Measurements from ENCODE around the gene PRLR.
"Not testable (repeated sequence)": the region's sequence is repeated elsewhere in the genome, so short reads cannot be mapped to it uniquely, and the experiment has no call there.

PRLR gene

GRCh38 chr5:35194635-35195471 is 35.4 kb downstream of the PRLR start:
- no peaks in the 10 kb centered on the region for H3K36me3 ChIP-seq (ENCODE audit: insufficient read depth, low read length)
- no peaks in the 10 kb centered on the region for H3K4me1 ChIP-seq (ENCODE audit: insufficient read depth, low read length)
- H3K9me3 ChIP-seq (ENCODE audit: control insufficient read depth, insufficient read depth, low read length), result no peaks in the 10 kb centered on the region
- no peak overlapping the region for H3K9ac ChIP-seq (ENCODE audit: low read depth, low read length)

GRCh38 chr5:35192506-35192905 is 37.8 kb downstream of the PRLR start:
- H3K36me3 ChIP-seq (ENCODE audit: insufficient read depth, low read length), result no peaks in the 10 kb centered on the region
- no peaks in the 10 kb centered on the region for H3K4me1 ChIP-seq (ENCODE audit: insufficient read depth, low read length)
- H3K9me3 ChIP-seq (ENCODE audit: control insufficient read depth, insufficient read depth, low read length), result no peaks in the 10 kb centered on the region

GRCh38 chr5:35189801-35190200 is 40.5 kb downstream of the PRLR start:
- H3K9me3 ChIP-seq (ENCODE audit: control insufficient read depth, insufficient read depth, low read length); H3K36me3 ChIP-seq (ENCODE audit: insufficient read depth, low read length); H3K4me1 ChIP-seq (ENCODE audit: insufficient read depth, low read length); H3K9ac ChIP-seq (ENCODE audit: low read depth, low read length): not testable (repeated sequence)

More at GRCh38 chr5:35192506-35192905, 37.8 kb downstream of the PRLR start:
- H3K9ac ChIP-seq (ENCODE audit: low read depth, low read length), result no peak overlapping the region

- Histone ChIP-seq H3K9ac (ENCODE audit: low read depth, low read length) (no peak overlapping the region), H3K36me3 (ENCODE audit: insufficient read depth, low read length) (no peaks in the 10 kb centered on the region), H3K4me1 (ENCODE audit: insufficient read depth, low read length) (0 out of 2 replicates have a peak, but pooled peaks cover under 1% of the 10 kb centered on the region), H3K9me3 (ENCODE audit: control insufficient read depth, insufficient read depth, low read length) (no peaks in the 10 kb centered on the region)
These were observed 42.2 kb downstream of the PRLR start for GRCh38 chr5:35188031-35188457.

- H3K36me3 ChIP-seq (ENCODE audit: insufficient read depth, low read length); H3K9me3 ChIP-seq (ENCODE audit: control insufficient read depth, insufficient read depth, low read length); H3K9ac ChIP-seq (ENCODE audit: low read depth, low read length); H3K4me1 ChIP-seq (ENCODE audit: insufficient read depth, low read length): not testable (repeated sequence)
These were observed 42.7 kb downstream of the PRLR start for GRCh38 chr5:35187621-35188020.

GRCh38 chr5:35186749-35187148 is 43.5 kb downstream of the PRLR start:
- H3K36me3 ChIP-seq (ENCODE audit: insufficient read depth, low read length), result no peaks in the 10 kb centered on the region
- H3K9ac ChIP-seq (ENCODE audit: low read depth, low read length), result no peak overlapping the region
- H3K4me1 ChIP-seq (ENCODE audit: insufficient read depth, low read length), result 0 out of 2 replicates have a peak, but pooled peaks cover 3% of the 10 kb centered on the region
- no peaks in the 10 kb centered on the region for H3K9me3 ChIP-seq (ENCODE audit: control insufficient read depth, insufficient read depth, low read length)

GRCh38 chr5:35185518-35185917 is 44.8 kb downstream of the PRLR start:
- Histone ChIP-seq H3K9ac (ENCODE audit: low read depth, low read length) (no peak overlapping the region), H3K9me3 (ENCODE audit: control insufficient read depth, insufficient read depth, low read length) (no peaks in the 10 kb centered on the region), H3K4me1 (ENCODE audit: insufficient read depth, low read length) (0 out of 2 replicates have a peak, but pooled peaks cover 3% of the 10 kb centered on the region), H3K36me3 (ENCODE audit: insufficient read depth, low read length) (no peaks in the 10 kb centered on the region)

GRCh38 chr5:35183556-35183955 is 46.7 kb downstream of the PRLR start:
- Histone ChIP-seq H3K9ac (ENCODE audit: low read depth, low read length) (no peak overlapping the region), H3K9me3 (ENCODE audit: control insufficient read depth, insufficient read depth, low read length) (no peaks in the 10 kb centered on the region), H3K36me3 (ENCODE audit: insufficient read depth, low read length) (no peaks in the 10 kb centered on the region), H3K4me1 (ENCODE audit: insufficient read depth, low read length) (0 out of 2 replicates have a peak, but pooled peaks cover 3% of the 10 kb centered on the region)

GRCh38 chr5:35182910-35183535 is 47.3 kb downstream of the PRLR start:
- Histone ChIP-seq H3K9ac (ENCODE audit: low read depth, low read length) (no peak overlapping the region), H3K4me1 (ENCODE audit: insufficient read depth, low read length) (0 out of 2 replicates have a peak, but pooled peaks cover 3% of the 10 kb centered on the region), H3K9me3 (ENCODE audit: control insufficient read depth, insufficient read depth, low read length) (no peaks in the 10 kb centered on the region), H3K36me3 (ENCODE audit: insufficient read depth, low read length) (no peaks in the 10 kb centered on the region)

GRCh38 chr5:35182486-35182885 is 47.8 kb downstream of the PRLR start:
- Histone ChIP-seq H3K9me3 (ENCODE audit: control insufficient read depth, insufficient read depth, low read length) (no peaks in the 10 kb centered on the region), H3K36me3 (ENCODE audit: insufficient read depth, low read length) (no peaks in the 10 kb centered on the region), H3K9ac (ENCODE audit: low read depth, low read length) (no peak overlapping the region), H3K4me1 (ENCODE audit: insufficient read depth, low read length) (0 out of 2 replicates have a peak, but pooled peaks cover 3% of the 10 kb centered on the region)

GRCh38 chr5:35180046-35180445 is 50.2 kb downstream of the PRLR start:
- Histone ChIP-seq H3K9ac (ENCODE audit: low read depth, low read length) (no peak overlapping the region), H3K9me3 (ENCODE audit: control insufficient read depth, insufficient read depth, low read length) (no peaks in the 10 kb centered on the region), H3K36me3 (ENCODE audit: insufficient read depth, low read length) (no peaks in the 10 kb centered on the region), H3K4me1 (ENCODE audit: insufficient read depth, low read length) (0 out of 2 replicates have a peak, but pooled peaks cover 3% of the 10 kb centered on the region)

GRCh38 chr5:35177783-35178182 is 52.5 kb downstream of the PRLR start:
- Histone ChIP-seq H3K9me3 (ENCODE audit: control insufficient read depth, insufficient read depth, low read length) (no peaks in the 10 kb centered on the region), H3K4me1 (ENCODE audit: insufficient read depth, low read length) (no peaks in the 10 kb centered on the region), H3K9ac (ENCODE audit: low read depth, low read length) (no peak overlapping the region), H3K36me3 (ENCODE audit: insufficient read depth, low read length) (no peaks in the 10 kb centered on the region)

GRCh38 chr5:35172533-35172932 is 57.8 kb downstream of the PRLR start:
- H3K9ac ChIP-seq (ENCODE audit: low read depth, low read length), result no peak overlapping the region
- H3K36me3 ChIP-seq (ENCODE audit: insufficient read depth, low read length), result no peaks in the 10 kb centered on the region
- no peaks in the 10 kb centered on the region for H3K4me1 ChIP-seq (ENCODE audit: insufficient read depth, low read length)
- H3K9me3 ChIP-seq (ENCODE audit: control insufficient read depth, insufficient read depth, low read length), result no peaks in the 10 kb centered on the region; the same call in 1 of the 2 replicates

- Histone ChIP-seq H3K36me3 (ENCODE audit: insufficient read depth, low read length) (no peaks in the 10 kb centered on the region), H3K9me3 (ENCODE audit: control insufficient read depth, insufficient read depth, low read length) (no peaks in the 10 kb centered on the region; the same call in 1 of the 2 replicates), H3K9ac (ENCODE audit: low read depth, low read length) (no peak overlapping the region), H3K4me1 (ENCODE audit: insufficient read depth, low read length) (no peaks in the 10 kb centered on the region)
These were observed 58.3 kb downstream of the PRLR start for GRCh38 chr5:35171991-35172390.

GRCh38 chr5:35171078-35171477 is 59.2 kb downstream of the PRLR start:
- Histone ChIP-seq H3K9me3 (ENCODE audit: control insufficient read depth, insufficient read depth, low read length) (no peaks in the 10 kb centered on the region; the same call in 1 of the 2 replicates), H3K36me3 (ENCODE audit: insufficient read depth, low read length) (no peaks in the 10 kb centered on the region), H3K9ac (ENCODE audit: low read depth, low read length) (no peak overlapping the region), H3K4me1 (ENCODE audit: insufficient read depth, low read length) (no peaks in the 10 kb centered on the region)
